VCaP (cell line): ENCODE data around the gene PARVB.
A peak's percentile ranks its signal among the peaks of the same experiment; 100 is the strongest.

Source experiments
- H3K27ac ChIP-seq: fragments of 450-650 bp; 2 replicates; pipeline ENCODE4 v1.5.1; 2017
- CTCF ChIP-seq: fragments of 450-650 bp; conservative IDR thresholded peaks from 2 replicates; pipeline ENCODE4 v1.5.1; 2017; ENCODE audit warnings: mild to moderate bottlenecking, moderate library complexity

The PARVB gene

GRCh38 chr22:44020981-44021380 lies 3.1 kb upstream of the PARVB start:
- no peak for TF ChIP-seq CTCF
- H3K27ac ChIP-seq = no peak overlapping the region

- TF ChIP-seq CTCF = no peak
- peak overlapping the region; percentile 86 for H3K27ac ChIP-seq
Measured at GRCh38 chr22:44023404-44024287, 456 bp upstream of the PARVB start.

GRCh38 chr22:44025171-44026065 lies 1.3 kb downstream of the PARVB start:
- TF ChIP-seq CTCF = no peak
- H3K27ac ChIP-seq = peak overlapping the region; percentile 86

GRCh38 chr22:44026066-44026629 lies 2.0 kb downstream of the PARVB start:
- no peak for TF ChIP-seq CTCF
- no peak overlapping the region for H3K27ac ChIP-seq

GRCh38 chr22:44026630-44027511 lies 2.8 kb downstream of the PARVB start:
- TF ChIP-seq CTCF = no peak
- H3K27ac ChIP-seq = no peak overlapping the region

GRCh38 chr22:44028091-44028490 lies 4.0 kb downstream of the PARVB start:
- H3K27ac ChIP-seq = peak overlapping the region; percentile 76
- TF ChIP-seq CTCF = no peak
